GM04503 (cell line): Measurements from ENCODE around the gene MYLK.

Experiments used
- DNase-seq: peaks from one replicate; pipeline ENCODE4 v3.0.0-alpha.2; 2012; ENCODE audit warnings: low read depth

Gene MYLK

DNA sequence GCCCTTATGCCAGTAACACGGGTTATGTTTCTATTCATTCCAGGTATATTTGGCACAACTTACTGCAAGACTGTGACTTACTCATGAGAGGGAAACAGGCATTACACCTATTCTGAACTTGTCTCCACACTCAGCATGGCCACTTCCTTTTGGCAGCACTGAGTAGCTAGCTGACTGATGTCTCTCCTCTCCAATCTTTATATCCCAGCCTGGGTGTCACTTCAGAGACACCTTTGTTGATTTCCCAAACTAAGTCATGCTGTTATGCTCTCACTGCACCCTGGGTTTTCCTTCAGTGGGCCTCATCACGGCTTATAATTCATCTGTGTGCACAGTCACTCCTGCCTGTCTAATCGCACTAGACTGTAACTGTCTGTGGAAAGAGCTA lies 114.8 kb downstream of the MYLK start:
- DNase-seq = no peak

DNA sequence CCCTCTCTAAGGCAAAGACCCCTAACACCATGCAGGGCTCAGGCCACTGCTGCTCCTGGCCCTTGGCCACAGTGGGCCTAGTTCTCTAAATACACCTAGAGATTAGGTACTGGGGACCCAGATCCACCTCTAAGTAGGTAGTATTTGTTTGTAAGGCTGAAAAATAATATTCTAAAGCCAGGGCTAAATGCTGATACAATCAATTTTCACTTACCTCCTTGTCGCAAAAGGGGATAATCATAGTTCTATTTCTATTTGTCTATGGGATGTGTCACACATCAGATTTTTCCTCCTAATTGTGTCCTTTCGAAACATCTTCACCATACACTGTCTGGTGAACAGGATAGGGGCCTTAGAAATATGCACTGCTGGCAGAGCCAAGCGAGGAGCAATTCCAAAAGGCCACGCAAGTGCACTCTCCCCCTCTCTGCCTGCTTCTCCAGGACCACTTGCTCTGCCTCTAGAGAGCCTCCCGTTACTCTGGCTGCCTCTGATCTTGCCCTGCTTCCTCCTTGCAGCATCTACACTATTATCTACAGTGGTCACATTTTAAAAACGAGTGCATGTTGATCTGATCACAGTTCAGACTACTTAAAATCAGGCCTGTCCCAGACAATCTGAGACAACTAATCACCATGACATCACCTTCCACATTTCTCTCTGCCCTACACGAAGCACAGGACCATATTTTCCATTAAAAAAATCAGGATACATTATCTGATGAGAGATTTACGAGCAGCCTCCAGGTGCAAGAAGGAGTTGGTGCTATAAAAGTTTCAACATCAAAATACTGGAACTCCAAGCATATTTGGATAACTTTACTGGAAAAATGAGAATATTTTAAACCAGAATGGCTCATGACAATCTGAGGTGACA lies 115.4 kb downstream of the MYLK start:
- DNase-seq = no peak

DNA sequence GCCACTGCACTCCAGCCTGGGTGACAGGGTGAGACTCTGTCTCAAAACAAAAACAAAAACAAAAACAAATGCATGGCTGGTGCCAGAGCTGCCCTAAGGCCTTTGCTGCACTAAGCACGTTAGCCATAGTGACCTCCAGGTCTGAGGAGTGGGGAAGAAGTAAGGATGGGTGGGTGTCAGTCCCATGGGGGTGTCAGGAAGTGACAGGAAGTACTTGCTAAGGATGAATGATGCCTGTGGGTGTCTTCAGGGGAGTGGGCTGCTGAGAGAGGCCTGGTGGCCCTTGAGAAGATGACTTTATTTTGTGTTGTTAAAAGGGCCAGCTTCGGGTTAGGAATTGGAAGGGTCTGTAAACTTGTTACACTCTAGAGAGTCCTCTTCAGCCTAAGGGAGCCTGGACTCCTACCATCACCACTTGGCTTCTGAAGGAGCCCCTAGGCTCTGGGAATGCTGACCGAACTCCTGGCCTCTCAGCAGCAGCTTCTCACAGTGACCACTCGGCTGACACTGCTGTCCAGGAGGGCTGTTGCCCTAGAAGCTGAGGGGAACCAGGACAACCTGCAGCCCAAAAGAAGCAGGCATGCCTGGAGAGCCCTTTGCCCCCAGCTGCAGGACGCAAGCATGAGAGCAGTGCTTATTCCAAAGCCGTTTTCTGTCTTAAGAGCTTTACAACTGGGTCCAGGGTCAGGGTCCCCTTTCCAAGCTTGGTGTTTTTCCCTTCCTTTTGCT lies 116.4 kb downstream of the MYLK start:
- DNase-seq = no peak

DNA sequence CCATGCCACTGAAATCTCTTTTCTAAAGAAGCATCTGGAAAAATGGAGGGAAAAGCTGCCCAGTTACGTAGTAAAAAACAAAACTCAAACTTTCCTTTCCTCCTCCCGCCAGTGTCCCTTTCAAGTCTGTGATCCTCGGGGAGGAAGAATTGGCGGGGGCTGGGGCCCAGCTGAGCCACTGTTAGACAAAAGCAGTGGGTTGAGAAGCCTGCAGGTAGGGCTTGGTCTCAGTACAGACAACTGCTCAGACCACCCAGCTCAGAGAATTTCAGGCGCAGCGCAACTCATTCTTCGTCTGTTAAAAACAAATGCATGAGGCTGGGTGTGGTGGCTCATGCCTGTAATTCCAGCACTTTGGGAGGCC lies 117.1 kb downstream of the MYLK start:
- no peak for DNase-seq

DNA sequence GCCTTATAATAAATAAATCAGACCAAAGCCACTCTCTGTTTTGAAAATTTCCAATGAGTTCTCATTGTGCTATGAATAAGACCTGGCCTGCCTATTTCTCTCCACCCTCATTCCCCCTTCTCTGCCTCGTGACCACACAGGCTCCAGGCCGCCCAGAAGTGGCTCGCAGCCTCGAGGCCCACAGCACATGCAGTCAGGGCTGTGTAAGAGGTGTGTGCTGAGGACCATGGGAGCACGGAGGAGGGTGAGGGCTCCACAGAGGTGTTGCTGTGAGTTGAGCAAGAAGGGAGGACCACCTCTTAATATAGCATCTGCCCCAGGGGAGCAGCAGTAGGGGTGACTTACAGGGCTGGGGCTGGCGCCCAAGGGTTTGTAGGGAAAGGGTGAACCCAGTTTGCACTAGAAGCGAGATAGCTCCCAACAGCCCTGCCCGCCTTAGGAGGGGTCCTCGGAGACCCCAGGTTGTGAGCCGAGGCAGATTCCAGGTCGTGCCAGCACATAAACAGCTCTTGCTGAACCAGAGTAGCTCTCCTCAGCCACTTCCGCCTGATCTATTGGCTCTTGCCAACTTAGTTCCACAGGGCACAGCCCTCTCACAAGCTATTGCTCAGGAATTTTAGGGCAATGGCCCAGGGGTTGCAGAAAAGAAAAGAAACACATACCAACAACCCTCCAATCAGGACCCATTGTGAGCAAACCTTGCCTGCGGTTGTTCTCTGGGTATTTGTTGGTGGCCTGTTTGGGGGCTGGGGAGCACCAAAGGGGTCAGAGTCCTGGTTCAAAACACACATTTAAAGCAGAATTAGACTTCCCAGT lies 117.7 kb downstream of the MYLK start:
- DNase-seq = no peak

DNA sequence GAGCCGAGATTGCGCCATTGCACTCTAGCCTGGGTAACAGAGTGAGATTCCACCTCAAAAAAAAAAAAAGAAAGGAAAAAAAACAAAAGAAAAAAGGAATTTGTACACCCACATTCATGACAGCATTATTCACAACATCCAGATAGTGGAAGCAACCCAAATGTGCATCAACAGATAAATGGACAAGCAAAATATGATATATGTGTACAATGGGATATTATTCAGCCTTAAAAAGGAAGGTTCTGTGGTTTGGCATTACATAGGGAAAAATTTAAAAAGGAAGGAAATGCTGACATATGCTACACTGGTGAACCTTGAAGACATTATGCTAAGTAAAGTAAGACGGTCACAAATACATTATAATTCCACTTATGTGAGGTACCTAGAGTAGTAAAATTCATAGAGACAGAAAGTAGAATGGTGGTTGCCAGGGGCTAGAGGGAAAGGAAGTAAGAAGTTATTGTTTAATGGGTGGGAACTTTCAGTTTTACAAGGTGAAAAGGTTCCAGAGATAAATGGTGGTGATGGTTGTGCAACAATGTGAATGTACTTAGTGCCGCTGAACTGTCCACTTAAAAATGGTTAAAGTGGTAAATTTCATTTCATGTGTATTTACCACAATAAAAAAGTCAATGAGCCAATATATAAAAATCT lies 118.5 kb downstream of the MYLK start:
- DNase-seq = no peak

DNA sequence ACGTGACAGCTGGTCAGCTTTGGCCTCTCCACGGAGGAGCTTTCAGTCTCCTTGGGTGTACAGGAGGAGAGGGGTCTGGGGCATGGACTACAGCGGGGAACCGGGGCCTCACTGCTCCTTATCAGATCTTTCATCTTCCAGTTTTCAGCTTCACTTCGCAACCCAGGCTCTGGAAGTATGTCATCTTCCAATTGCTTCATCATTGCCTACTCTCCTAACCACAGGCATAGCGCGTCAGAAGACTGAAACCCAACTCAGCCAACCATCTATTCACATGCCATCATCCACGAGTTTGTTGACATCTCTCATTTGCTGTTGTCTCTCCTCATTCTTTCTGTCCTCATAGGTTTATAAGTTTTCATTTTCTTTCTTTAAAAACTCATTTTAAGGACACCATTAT lies 119.5 kb downstream of the MYLK start:
- DNase-seq = no peak

DNA sequence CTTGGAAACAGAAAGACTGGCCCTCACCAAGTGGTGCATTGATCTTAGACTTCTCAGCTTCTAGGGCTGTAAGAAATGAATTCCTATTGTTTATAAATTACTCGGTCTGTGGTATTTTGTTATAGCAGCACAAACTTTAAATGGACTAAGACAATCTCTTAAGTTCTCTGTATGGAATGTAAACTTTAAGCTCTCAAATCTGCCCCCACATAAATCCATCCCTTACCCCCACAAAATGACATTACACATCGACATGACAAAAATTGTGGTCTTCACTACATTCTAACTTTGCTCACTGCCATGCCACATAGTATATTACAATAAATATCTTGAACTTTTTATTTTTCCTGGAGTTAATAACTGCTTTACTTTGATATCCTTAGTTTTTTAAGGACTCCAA lies 121.3 kb downstream of the MYLK start:
- no peak for DNase-seq

DNA sequence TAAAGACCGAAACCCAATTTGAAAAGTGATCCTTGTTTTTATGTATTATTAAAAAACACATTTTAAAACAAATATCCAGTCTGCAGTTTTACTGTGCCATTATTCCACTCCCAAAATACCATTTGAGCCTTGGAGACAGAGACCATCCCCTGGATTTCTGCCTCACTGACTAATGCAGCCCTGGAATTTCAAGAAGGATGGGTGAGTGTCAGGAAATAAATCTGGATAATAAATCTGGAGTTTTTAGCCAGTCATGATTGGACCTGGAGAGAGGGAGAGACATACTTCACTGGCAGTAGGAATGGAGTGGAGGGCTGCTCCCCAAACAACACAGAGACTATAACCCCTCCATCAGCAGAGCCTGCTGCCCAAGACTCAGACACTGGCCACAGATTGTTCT lies 123.3 kb downstream of the MYLK start:
- DNase-seq = no peak

DNA sequence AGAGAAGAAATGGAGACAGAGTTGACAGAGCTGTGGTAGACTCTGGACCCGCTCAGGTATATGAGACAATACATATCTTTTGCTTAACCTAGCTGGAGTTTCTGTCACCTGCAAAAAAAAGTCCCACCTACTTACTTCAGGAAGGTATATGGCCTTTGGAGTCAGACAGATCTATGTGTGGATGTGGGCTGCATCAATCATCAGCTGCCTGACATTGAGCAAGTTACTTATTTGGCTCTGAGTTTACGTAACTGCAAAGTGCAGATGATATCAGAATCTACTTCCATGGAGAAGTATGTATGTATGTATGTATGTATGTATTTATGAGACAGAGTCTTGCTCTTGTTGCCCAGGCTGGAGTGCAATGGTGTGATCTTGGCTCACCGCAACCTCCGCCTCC lies 124.3 kb downstream of the MYLK start:
- DNase-seq = no peak

DNA sequence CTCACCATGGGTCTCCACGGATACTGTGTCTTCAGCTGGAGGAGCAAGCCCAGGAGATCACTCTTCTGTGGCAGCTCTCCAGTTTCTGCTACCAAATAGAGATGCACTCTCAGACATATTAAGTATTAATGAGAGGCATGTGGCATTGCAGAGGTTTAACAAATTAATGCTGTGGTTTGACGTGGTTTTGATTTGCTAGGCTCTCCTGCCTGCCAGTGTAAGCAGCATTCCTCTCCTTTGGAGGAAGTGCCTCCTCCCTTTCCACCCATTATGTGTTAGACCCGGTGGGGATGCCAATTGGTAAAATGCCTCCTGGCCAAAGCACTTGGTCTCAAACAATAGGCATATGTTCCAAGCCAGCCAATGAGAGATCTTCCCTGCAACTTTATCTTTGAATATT lies 124.8 kb downstream of the MYLK start:
- no peak for DNase-seq

DNA sequence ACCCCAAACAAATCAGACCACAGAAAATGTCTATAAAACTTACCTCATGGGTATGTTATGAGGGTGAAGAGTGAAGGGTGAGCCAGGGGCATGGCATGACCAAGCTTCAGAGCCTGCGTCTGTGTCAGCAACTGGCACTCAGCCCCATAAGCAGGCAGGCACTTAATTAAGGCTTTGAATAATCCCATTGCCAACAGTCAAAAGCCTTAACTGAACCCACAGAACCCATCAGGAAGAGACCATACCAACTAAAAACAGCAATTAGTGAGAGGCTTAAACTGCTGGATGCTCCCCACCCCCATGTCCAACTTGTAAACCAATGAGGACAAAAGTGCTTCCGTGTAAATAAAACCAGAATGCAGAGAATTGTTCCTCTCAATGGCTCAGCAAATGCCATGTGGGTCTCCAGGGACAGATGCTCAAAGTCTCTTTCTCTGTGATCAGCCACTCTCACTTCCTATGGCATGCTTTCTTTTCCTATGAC lies 126.0 kb downstream of the MYLK start:
- peak; percentile 97 for DNase-seq

DNA sequence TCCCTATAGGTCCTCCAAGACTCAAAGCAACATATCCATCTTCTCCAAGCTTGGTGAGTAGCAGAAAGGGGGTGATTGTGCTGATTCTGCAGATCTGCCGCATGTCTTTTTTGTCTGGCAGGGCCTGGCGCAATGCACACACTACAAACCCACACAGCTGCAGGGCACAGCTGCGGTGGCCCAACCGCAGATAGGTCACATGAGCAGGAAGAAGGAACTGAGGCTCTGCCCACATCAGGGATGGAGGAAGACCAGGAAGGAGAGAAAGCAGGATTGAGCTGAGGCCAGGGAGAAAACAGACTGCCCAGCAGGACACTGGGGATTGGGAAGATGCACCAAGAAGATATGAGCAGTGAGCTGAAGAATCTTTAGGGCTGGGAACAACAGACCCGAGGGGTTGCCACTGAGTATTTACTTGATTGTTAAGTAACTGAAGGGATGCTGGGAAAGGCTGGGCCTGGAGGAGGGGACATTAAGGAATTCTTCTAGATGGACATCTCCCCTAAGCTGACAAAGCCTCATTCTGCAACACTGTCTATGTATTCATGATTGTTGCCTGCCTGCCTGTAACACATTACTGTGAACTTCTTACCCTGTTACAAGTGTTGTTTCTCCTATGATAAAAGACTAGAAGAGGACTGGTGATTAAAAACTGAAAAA lies 126.7 kb downstream of the MYLK start:
- DNase-seq = no peak

DNA sequence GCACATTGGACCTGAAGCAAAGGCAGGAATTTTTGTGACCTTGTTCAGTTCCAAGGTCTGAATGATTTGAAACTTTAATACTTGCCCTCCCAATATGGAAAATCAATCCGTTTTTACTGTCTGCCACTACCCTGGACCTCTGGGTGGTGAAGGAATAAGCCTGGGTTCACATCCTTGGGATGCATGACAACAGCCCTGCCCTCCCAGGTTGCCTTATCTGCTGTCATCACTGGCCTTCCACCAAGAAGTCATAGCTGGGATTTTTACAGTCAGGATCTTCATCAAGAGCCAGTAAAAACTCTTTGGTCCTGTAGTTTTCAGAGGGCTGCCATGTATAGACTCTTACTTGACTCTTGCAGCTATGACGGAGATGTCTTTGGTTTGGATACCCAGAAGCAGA lies 128.6 kb downstream of the MYLK start:
- no peak for DNase-seq

DNA sequence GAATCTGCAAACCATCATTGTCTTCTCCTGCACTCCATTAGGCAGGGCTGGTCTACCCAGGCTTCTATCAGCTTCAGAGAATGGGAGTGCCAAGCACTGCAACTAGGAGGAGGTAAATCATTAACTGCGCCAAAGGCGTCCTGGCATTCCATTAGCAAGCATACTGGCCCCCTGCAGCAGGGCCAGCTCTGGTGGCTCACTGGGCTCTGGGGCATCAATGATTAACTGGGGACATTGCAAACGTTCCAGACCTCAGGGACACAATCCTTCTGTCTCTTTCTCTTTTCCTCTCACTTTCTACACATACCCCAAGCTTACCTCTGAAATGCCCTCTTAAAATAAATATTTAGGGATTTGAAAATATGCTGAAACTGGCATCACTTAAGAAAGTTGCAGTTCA lies 129.0 kb downstream of the MYLK start:
- no peak for DNase-seq

DNA sequence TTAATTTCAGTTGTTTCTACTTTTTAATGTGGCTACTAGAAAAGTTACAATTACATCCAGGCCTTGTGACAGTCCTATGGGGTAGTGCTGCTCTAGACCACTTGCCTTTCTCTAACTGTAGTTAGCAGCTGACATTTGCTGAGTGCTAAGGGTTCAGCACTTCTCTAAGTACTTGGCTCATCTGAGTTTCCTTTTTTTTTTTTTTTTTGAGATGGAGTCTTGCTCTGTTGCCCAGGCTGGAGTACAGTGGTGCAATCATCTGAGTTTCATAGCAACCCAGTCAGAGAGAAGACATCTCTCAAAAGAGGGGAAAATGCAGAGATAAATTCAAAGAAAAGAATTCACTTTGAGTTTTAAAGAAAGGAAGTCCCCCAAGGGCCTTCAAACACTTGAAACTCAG lies 130.8 kb downstream of the MYLK start:
- DNase-seq = no peak

DNA sequence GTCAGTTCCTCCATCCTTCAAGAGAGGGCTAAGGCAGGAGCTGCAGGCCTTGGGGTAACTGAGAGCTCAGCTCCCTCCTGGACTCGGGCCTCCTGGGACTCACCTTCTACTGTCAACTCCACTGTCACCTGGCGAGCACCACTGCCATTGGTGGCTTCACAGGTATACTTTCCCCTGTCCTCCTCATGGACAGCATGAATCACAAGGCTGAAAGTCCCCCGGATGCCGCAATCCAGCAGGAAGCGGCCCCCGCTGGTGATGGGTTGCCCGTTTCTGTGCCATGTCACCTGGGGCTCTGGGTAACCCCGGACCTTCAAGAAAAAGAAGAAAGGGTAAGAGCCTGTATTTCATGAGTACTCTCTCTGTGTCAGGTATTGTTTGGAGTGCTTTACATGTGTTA lies 131.9 kb downstream of the MYLK start:
- DNase-seq = no peak

DNA sequence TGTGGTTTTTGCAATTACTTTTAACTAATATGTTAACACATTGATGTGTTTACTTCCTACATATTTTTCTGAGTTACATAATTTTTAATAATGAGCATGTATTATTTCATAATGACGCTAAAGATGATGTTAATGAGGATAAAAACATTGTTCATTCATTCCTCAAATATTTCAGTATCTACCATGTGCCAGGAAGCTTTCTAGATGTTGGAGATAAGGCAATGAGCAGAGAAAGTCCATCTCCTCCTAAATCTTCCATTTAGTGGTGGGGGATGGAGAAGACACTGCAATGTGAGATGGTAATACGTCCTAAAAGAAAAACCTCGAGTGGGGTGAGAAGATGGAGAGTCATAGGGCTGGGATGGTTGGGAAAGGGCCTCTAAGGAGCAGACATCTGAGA lies 132.7 kb downstream of the MYLK start:
- DNase-seq = no peak

DNA sequence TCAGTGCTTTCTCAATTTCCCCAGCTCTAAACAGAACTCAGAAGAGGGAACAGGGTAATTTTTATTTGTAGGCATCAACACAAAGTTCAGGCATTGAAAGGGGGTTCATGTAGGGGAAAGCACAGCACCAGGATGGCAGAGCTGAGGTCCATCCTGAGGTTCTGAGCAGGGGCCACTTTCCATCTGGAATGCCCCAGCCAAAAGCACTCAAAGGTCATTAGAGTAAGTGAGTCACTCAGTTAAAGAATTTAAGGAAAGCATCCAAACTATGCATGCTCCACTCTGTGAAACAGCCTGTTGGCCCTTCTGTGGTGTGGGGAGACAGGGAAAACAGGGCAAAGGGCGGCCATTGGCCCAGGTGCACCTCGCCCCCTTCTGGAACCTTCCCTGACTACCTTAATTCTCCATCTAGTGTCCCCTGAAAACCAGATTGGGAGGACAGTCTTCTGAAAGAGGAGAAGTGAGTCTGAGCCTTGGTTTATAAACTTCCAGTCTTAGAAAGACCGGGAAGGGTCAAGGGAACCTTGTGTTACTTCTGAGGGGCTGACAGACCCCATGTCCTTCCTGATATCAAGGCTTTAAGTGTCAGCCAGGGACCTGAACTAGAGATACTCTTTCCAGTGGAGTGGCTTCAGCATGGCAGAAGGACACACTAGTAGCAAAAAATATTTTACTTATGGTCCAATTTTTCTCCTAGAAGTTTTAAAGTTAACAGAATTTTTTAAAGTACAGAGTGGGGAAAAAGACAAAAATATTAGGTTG lies 133.3 kb downstream of the MYLK start:
- peak; percentile 90 for DNase-seq

DNA sequence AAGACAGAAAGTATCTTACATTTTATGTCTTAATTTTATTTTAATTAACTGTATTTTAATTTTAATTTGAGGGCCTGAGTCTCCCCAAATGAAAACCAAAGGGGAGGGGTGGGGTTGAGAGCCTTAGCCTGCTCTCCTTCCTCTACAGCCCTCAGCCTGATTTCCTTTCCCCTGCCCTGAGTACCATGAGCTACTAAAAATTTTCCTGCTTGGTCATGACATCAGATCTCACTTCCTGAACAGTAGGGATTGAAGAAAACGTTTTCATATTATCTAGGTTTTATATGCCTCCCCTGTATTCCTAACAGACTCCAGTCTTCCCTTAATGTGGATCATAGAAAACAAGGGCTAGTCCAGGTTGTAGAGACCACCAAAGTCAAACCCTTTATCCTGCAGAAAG lies 133.9 kb downstream of the MYLK start:
- DNase-seq = no peak

DNA sequence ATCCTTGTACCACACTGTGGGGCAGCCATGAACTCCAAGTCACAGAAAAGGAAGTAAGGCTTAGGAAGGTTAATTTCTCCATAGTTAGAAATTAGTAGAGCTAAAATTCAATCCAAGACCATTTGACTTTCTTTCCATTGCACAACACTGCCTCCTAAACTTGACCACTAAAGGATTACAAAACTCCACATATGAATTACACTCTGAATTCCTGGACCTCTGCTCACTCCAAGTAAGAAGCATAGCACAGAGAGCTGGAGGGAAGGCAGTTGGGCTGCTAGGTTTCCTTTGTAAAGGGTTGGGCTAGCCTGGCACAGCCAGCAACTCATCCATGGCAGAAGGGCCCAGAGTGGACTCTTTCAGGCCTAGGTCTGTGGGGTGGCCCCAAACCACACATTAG lies 134.4 kb downstream of the MYLK start:
- peak; percentile 96 for DNase-seq
